Endometrial microvascular endothelial cells (primary cell): Measurements from ENCODE around the gene LRAT. TPM values are rescaled to one million over a fixed set of nuclear protein-coding genes. Genes with fewer than 3 reads are reported as not detected.
"Not testable (repeated sequence)": the region's sequence is repeated elsewhere in the genome, so short reads cannot be mapped to it uniquely, and the experiment has no call there.

Source experiments
- in situ Hi-C: cut with HindIII; loops from 2 replicates; pipeline ENCODE4 v1.10.0; 2017; ENCODE audit warnings: low sequenced_read_pairs, low pct_unique_long_range_greater_than_20kb; ENCODE audit errors: inconsistent ontology term
- total RNA-seq: library from RNA; depleted of rRNA; stranded (reverse); fragments of >200 nt; gene quantifications from one replicate; pipeline ENCODE4 v1.2.3, GENCODE V29; 2015; ENCODE audit errors: inconsistent ontology term

Gene LRAT
- not detected for total RNA-seq

GRCh38 chr4:154743683-154744340, at the start of gene LRAT:
Gene LRAT, plus strand, starts transcription at chr4:154744000. Its CDS starts 327 bp downstream, at chr4:154744327.
- in situ Hi-C loops = no loop called here

DNA sequence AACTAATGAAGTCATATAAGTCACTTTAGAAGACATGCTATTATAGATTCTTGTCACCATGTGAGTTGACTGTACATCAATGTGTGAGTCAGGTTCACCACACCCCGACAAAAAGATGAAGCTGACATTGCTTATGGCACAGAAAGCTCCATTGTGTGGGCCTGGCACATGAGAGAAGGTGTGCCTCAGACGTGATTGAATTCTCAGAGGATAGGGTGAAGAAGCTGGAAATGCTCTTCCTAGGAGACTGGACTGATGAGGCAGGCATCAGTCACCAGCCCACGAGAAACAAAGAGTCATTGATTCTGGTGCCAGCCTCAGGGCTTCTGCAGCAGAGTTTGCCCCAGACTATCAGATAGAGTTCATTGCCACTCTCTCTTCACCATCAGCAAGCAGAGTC, 35.9 kb upstream of the LRAT start:
- in situ Hi-C loops = no loop called here

- in situ Hi-C loops = no loop called here
Observed at GRCh38 chr4:154709550-154709949, 34.2 kb upstream of the LRAT start.

GRCh38 chr4:154711522-154711921, 32.3 kb upstream of the LRAT start:
- in situ Hi-C loops = no loop called here

DNA sequence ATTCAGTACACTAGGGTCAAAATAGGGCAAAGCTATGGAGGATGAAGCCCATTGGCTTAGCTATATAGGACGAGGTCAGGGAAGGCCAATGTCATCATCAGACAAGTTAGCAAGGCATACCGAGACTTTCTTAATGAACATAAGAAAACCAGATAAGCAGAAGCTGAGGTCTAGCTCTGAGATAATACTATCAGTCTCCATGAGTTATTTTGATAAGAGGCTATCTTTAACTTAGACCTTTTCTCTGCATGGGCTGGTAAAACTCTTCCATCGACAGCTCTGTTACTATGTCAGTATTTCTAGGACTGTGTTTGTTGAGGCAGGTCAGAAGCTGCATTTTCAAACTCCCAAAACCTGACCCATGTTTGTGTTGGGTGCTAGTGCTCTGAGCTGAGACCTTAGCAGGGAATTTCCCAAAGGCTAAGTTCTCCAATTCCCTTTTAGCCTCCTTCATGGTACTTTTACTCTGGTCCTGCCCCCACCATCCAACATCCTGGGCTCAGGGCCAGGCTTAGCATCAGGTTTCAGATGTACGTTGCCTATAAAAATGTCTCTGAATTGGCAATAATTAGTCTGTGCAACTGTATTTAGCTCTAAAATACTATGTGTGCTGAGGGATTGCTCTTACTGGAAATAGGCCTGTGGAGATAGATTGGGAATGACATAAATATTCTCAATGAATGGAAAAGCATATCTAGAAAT, 29.3 kb upstream of the LRAT start:
- in situ Hi-C loops = no loop called here

- in situ Hi-C loops = no loop called here
Observed at GRCh38 chr4:154719087-154719486, 24.7 kb upstream of the LRAT start.

GRCh38 chr4:154720123-154720522, 23.7 kb upstream of the LRAT start:
- in situ Hi-C loops = no loop called here

DNA sequence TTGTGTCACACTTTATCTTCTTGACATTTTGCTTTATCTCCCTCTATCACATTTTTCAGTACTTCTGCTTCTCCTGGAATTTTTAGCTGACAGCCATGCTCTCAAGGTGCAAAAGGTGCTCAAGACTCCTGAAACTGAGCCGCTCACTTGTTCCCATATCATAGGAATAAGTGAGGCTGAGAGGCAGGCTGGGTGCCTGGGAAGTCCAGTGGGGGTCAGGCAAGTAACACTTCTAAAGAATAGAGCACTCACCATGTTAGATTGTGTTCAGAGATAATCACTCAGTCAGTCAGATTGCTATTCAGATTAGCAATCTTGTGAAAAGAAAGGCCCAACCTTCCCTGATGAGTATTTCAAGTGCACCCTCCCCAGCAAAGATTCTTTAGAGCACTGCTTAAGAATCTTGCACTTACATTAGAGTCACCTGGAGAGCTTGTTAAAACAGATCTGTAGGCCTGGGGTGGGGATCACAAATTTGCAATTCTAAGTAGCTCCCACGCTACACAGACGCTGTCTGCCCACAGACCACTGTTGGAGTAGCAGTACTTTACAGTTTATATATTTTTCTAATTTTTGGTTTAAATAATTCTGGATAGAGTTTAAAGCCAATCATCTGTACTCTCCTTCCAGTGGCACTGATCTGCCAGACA, 23.1 kb upstream of the LRAT start:
- in situ Hi-C loops = no loop called here

- in situ Hi-C loops = no loop called here
Observed at GRCh38 chr4:154722262-154722661, 21.5 kb upstream of the LRAT start.

- in situ Hi-C loops = not testable (repeated sequence)
Observed at GRCh38 chr4:154723601-154724000, 20.2 kb upstream of the LRAT start.

DNA sequence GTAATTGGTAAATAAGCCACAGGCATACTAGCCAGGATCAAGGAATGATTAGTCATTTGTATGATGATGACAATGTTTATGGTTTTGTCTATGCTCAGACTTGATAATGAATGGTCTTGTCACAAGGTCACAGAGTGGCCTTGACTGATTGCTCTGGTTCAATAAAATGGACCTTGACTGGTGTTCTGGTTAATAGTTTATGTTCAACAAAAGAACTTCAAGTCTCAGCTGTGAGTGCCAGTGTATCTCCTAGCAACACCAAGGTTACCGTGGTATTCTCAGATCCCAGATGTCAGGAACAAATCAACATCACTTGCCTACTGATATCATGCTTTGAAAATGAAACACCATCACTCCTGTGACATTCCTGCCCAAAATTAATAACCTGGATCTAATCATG, 16.3 kb upstream of the LRAT start:
- in situ Hi-C loops = no loop called here

DNA sequence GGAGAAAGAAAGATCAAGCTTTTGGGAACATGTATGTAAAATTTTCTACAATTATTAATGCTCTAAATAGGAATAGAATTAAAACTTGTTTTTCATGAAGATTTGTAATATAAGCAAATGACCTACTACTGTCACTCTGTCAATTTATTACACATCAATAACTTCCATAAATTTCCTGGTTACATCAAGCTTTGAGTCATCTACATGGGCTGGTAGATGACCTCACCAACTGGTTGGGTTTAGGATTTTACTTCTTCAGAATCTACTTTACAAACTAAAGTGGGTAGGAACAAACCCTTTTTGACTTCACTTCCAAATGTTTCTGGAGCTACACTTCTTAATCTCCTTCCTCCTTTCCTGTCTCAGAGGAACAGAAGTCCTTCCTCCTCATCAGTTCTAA, 12.0 kb upstream of the LRAT start:
- in situ Hi-C loops = no loop called here

GRCh38 chr4:154732669-154733068, 11.1 kb upstream of the LRAT start:
- in situ Hi-C loops = no loop called here

DNA sequence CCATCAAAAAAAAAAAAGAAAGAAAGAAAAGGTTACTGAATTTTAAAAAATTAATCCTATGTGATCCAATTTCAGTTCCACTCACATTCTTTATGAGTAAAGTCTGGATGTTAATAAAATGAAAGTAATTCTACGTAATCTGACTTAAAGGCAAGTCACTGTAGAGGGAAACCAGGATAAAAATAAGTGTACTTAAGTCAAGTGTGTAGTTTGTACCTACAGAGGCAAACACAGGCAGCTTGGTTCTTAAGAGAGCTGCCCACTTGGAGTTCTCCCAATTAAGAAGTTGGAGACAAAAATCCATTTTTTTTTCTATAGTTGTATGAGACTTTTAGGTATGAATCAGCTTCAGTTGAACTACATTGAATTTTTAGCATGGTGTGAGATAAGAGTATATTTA, 7.0 kb upstream of the LRAT start:
- in situ Hi-C loops = no loop called here

DNA sequence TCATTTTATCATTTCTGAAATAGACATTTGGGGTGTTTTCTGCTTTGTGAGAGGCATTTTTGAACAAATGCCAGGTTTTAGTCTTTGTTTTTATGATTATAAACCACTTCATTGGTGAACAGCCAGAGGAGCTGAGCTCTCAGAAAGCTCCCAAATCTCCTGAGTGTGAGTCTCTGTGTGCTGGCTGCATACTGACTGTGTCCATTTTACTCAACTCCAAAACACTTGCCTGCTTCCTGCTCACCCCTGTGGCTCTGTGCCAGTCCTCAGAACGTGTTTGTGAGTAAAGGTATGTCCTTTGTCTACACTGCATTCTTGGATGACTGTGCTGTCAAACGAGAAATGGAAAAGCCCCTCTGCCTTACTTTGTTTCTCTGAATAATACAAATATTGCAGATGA, 5.4 kb upstream of the LRAT start:
- in situ Hi-C loops = no loop called here

GRCh38 chr4:154739111-154739510, 4.7 kb upstream of the LRAT start:
- in situ Hi-C loops = no loop called here

DNA sequence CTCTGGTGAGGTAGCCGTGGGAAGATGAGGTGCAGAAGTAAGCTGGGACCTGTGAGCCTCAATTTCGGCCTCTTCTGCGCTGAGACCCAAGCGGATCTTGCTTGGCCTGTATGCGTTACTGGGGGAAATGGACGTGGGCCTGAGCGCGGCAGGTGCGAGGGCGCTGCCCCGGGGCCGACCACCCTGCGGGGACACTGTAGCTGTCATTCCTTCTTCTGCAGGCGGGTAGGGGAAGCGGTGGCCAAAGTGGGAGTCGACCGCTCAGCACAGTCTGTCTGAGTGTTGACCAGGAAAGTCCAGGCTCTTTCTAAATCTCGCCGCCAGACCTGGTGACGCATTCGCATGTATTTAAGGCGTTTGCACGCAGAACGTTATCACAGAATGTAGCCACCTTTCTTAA, 3.3 kb upstream of the LRAT start:
- in situ Hi-C loops = no loop called here

GRCh38 chr4:154741131-154741665, 2.6 kb upstream of the LRAT start:
- in situ Hi-C loops = no loop called here

DNA sequence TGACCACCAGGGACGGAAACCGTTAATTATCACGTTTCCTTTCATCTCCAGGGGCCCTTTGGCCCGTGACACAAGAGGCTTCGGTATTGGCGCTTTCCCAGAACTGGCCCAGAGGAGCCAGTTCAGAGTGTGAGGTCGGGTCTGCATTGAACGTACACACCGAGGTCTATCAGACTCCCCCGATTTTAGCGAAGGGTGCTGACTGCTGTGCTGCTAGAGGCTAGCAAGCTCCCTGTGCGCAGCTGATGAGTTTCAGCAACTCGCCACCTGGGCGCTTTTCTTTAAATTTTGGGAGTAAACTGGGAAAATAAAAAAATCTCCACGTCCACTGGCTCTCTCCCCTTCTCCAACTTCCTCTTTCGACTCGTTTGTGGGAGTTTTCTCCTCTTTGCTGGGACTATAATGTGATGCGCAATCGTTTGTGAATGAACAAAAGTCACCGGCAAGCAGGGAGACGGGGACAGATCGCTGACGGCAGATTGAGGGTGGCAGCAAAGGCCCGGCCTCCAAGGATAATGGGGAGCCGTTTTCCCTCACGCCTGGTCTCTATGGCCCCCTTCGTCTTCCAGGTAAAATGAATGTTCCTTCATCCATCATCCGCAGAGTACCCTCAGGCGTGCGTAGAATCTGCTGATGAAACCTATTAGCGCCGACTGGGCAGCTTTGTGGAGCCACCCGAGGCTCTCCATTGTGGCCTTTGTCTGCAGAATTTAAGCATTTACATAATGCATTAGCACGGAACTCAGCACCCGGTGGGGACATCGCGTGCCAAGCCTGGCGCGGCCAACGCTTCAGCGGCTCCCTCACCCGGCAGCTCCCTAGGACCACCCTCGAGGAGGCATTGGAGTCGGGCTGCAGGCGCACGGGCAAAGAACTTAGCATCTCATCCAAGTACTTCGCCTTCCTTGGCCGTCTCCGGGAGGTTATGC, 1.6 kb upstream of the LRAT start:
- in situ Hi-C loops = no loop called here
